ENCODE results near the gene FHAD1. TPM values are rescaled to one million over a fixed set of nuclear protein-coding genes. Genes with fewer than 3 reads are reported as not detected.

Gene FHAD1
- total RNA-seq, 2 experiments from 2014 or later = not detected

- Mint-ChIP-seq H3K27ac (no peak overlapping the region), H3K36me3 (ENCODE audit: low read depth) (no peaks in the 10 kb centered on the region), H3K4me3 (no peak overlapping the region), H3K9me3 (no peaks in the 10 kb centered on the region), H3K27me3 (peaks cover 3% of the 10 kb centered on the region), H3K4me1 (no peaks in the 10 kb centered on the region)
- CTCF ChIA-PET = interaction anchor here (1.5 kb wide), 1 partner anchor 74 kb away, joined by 3 read pairs; no protein-coding TSS in a partner anchor
- DNase-seq = no peak
- POLR2A ChIA-PET = no interaction called here
Observed at GRCh38 chr1:15311122-15311822, 64.2 kb downstream of the FHAD1 start.

- Mint-ChIP-seq H3K27me3 (peaks cover 3% of the 10 kb centered on the region), H3K4me3 (no peak overlapping the region), H3K4me1 (no peaks in the 10 kb centered on the region), H3K9me3 (no peaks in the 10 kb centered on the region), H3K36me3 (ENCODE audit: low read depth) (no peaks in the 10 kb centered on the region), H3K27ac (no peak overlapping the region)
- CTCF ChIA-PET = interaction anchor here (1.0 to 1.5 kb wide), 2 partner anchors 74 to 119 kb away, joined by 3 read pairs; no protein-coding TSS in a partner anchor
- POLR2A ChIA-PET = no interaction called here
- no peak for DNase-seq
Observed at GRCh38 chr1:15311880-15312279, 64.9 kb downstream of the FHAD1 start.

- H3K36me3 Mint-ChIP-seq (ENCODE audit: low read depth) = no peaks in the 10 kb centered on the region
Observed at GRCh38 chr1:15312626-15313411, 65.8 kb downstream of the FHAD1 start.

DNA sequence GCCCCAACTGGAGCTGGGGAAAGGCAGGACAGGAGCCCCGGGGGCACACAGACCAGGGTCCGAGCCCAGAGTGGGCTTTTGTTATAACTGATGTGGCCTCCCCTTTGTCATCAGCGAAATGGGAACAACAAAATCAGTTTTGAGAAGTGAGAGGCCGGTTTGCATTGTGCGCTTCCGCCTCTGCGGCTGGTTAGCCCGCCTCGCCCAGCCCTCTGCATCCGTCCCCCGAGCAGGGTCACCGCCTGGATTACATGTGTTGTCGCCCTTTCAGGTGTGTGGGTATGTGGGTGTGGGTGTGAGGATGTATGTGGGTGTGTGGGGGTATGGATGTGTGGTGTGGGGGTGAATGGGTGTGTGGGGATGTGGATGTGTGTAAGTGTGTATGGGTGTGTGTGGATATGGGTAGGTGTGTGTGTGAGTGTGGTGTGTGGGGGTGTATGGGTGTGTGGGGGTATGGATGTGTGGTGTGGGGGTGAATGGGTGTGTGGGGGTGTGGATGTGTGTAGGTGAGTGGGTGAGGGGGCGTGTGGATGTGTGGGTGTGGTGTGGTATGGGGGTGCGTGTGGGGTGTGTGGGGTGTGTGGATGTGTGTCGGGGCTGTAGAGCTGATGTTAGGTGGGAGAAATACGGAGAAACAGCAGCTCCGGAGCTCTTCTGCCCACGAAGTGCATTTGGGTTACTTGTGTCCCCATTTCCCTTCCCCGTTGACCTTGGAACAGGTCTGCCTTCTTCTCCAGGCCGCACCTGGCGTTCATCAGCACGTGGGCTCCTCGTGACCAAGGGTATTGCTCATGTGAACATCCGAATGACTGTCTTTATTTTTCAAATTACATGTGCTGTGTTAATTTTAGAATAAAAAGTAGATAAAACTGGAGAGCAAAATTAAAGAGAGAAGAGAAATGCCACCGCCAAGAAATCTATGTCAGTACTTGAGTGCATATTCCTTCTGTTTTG, 67.6 kb downstream of the FHAD1 start:
- H3K27ac Mint-ChIP-seq = no peak overlapping the region
- H3K36me3 Mint-ChIP-seq (ENCODE audit: low read depth) = no peaks in the 10 kb centered on the region
- peaks cover 6% of the 10 kb centered on the region for H3K27me3 Mint-ChIP-seq
- H3K4me3 Mint-ChIP-seq = no peak overlapping the region
- DNase-seq = no peak
- no peaks in the 10 kb centered on the region for H3K9me3 Mint-ChIP-seq
- no peaks in the 10 kb centered on the region for H3K4me1 Mint-ChIP-seq
- ChIA-PET CTCF (interaction anchor here (1.6 kb wide), 1 partner anchor 9 kb away, joined by 7 read pairs; no protein-coding TSS in a partner anchor), POLR2A (no interaction called here)

More at GRCh38 chr1:15312626-15313411, 65.8 kb downstream of the FHAD1 start:
- CTCF ChIA-PET = interaction anchor here (0.5 to 1.5 kb wide), 3 partner anchors 46 to 118 kb away, joined by 3 to 4 read pairs (median 3); no protein-coding TSS in a partner anchor
- Mint-ChIP-seq H3K9me3 (no peaks in the 10 kb centered on the region), H3K27ac (no peak overlapping the region), H3K4me3 (no peak overlapping the region), H3K27me3 (peaks cover 6% of the 10 kb centered on the region), H3K4me1 (no peaks in the 10 kb centered on the region)
- no peak for DNase-seq
- POLR2A ChIA-PET = no interaction called here

- CTCF ChIA-PET = no interaction called here
- Mint-ChIP-seq H3K27me3 (peaks cover 15% of the 10 kb centered on the region), H3K36me3 (ENCODE audit: low read depth) (no peaks in the 10 kb centered on the region)
Observed at GRCh38 chr1:15315815-15316214, 68.8 kb downstream of the FHAD1 start.

DNA sequence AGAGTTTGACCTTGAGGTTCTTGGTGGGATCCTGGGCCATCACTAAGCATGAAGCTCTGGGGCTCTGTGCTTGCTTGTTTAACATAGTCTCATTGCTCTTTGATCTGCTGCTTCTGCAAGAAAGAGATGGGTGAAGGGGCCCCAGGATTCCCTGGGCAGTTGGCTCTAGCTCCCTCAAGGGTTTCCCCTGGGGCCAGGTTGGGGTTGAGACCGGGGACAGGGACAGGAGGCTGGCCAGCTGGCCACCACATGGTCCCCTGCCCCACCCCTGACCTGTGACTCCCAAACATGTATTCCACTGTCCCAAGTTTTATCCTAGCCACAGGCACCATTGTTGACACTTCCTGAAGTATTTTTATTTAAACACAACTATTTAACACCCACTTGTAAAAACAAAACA, 69.5 kb downstream of the FHAD1 start:
- CTCF ChIA-PET = no interaction called here
- Mint-ChIP-seq H3K4me1 (no peaks in the 10 kb centered on the region), H3K27ac (no peak overlapping the region), H3K36me3 (ENCODE audit: low read depth) (no peaks in the 10 kb centered on the region), H3K27me3 (peaks cover 21% of the 10 kb centered on the region), H3K4me3 (no peak overlapping the region), H3K9me3 (peaks cover 10% of the 10 kb centered on the region)
- DNase-seq = no peak
- POLR2A ChIA-PET = no interaction called here

More at GRCh38 chr1:15315815-15316214, 68.8 kb downstream of the FHAD1 start:
- DNase-seq = no peak
- Mint-ChIP-seq H3K4me1 (no peaks in the 10 kb centered on the region), H3K9me3 (peaks cover 10% of the 10 kb centered on the region), H3K4me3 (no peak overlapping the region), H3K27ac (no peak overlapping the region)
- POLR2A ChIA-PET = no interaction called here

GRCh38 chr1:15320267-15320666, 73.2 kb downstream of the FHAD1 start:
- CTCF ChIA-PET = interaction anchor here (0.6 to 1.4 kb wide), 4 partner anchors 85 to 193 kb away, joined by 3 read pairs; no protein-coding TSS in a partner anchor
- Mint-ChIP-seq H3K27me3 (peaks cover 22% of the 10 kb centered on the region), H3K9me3 (peaks cover 10% of the 10 kb centered on the region), H3K4me3 (no peak overlapping the region), H3K27ac (no peak overlapping the region), H3K4me1 (peaks cover 3% of the 10 kb centered on the region), H3K36me3 (ENCODE audit: low read depth) (no peaks in the 10 kb centered on the region)
- POLR2A ChIA-PET = no interaction called here
- no peak for DNase-seq

DNA sequence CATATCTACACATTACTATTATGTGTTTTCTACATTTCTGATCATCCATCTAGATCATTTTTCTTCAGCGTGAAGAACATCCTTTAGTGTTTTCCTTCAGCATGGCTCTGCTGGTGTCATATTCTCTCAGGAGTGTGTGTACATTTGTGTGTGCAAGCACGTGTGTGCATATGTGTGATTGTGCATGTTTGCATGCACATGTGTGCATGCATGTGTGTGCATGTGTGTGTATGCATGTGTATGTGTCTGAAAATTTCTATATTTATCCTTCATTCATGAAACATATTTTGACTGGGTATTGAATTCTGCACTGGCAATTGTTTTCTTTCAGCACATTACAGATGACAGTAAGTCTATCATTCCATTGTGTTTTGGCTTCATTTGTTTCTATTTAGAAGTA, 74.6 kb downstream of the FHAD1 start:
- POLR2A ChIA-PET = no interaction called here
- H3K27ac Mint-ChIP-seq = no peak overlapping the region

GRCh38 chr1:15322648-15323350, 75.8 kb downstream of the FHAD1 start:
- POLR2A ChIA-PET = no interaction called here
- peaks cover 10% of the 10 kb centered on the region for H3K9me3 Mint-ChIP-seq
- H3K27me3 Mint-ChIP-seq = peaks cover 19% of the 10 kb centered on the region
- no peak overlapping the region for H3K27ac Mint-ChIP-seq
- no peak overlapping the region for H3K4me3 Mint-ChIP-seq
- CTCF ChIA-PET = interaction anchor here (0.6 to 2.7 kb wide), 12 partner anchors 9 to 232 kb away, joined by 3 to 19 read pairs (median 6); partner anchors contain the start of gene CTRC
- no peaks in the 10 kb centered on the region for H3K36me3 Mint-ChIP-seq (ENCODE audit: low read depth)
- H3K4me1 Mint-ChIP-seq = peaks cover 3% of the 10 kb centered on the region
- DNase-seq = no peak

More for the DNA sequence above, 74.6 kb downstream of the FHAD1 start:
- Mint-ChIP-seq H3K4me1 (peaks cover 3% of the 10 kb centered on the region), H3K9me3 (peaks cover 10% of the 10 kb centered on the region), H3K4me3 (no peak overlapping the region), H3K36me3 (ENCODE audit: low read depth) (no peaks in the 10 kb centered on the region), H3K27me3 (peaks cover 22% of the 10 kb centered on the region)
- no peak for DNase-seq
- CTCF ChIA-PET = interaction anchor here (0.6 kb wide), 1 partner anchor 80 kb away, joined by 3 read pairs; no protein-coding TSS in a partner anchor

DNA sequence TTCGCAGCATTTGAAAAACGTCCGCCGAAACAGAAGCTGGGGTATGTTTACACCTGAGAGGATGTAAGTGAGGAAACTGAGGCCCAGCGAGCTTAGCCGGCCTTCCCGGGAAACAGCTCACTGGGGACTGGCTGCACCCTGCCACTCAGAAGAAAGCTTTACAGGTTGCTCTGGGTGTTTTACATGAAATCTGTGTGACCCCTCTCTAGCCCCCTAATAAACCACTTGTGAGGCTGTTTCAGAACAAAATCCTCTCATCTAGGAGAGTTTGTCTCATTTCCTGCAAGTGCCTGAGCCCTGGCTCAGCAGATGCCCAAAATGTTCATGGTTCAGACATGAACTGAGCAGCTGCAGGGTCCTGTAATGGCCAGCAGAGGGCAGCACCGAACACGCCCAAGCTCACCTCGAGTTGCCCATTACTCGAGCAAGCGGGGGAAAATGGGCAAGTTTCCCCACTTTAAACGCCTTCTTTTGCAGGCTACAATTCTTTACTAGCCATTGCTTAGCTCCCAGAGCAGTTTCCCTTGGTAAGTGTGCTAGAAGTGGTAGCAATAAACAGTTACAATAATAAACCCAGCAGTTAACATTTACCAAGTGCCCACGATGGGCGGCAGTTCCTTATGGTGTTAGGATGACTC, 76.4 kb downstream of the FHAD1 start:
- peak; percentile 76 for DNase-seq
- Mint-ChIP-seq H3K9me3 (peaks cover 10% of the 10 kb centered on the region), H3K27me3 (peaks cover 19% of the 10 kb centered on the region), H3K4me3 (no peak overlapping the region), H3K36me3 (ENCODE audit: low read depth) (no peaks in the 10 kb centered on the region), H3K27ac (no peak overlapping the region), H3K4me1 (peaks cover 3% of the 10 kb centered on the region)
- ChIA-PET CTCF (interaction anchor here (0.5 to 2.7 kb wide), 14 partner anchors 9 to 195 kb away, joined by 3 to 19 read pairs (median 5); partner anchors contain the start of gene CTRC), POLR2A (no interaction called here)

DNA sequence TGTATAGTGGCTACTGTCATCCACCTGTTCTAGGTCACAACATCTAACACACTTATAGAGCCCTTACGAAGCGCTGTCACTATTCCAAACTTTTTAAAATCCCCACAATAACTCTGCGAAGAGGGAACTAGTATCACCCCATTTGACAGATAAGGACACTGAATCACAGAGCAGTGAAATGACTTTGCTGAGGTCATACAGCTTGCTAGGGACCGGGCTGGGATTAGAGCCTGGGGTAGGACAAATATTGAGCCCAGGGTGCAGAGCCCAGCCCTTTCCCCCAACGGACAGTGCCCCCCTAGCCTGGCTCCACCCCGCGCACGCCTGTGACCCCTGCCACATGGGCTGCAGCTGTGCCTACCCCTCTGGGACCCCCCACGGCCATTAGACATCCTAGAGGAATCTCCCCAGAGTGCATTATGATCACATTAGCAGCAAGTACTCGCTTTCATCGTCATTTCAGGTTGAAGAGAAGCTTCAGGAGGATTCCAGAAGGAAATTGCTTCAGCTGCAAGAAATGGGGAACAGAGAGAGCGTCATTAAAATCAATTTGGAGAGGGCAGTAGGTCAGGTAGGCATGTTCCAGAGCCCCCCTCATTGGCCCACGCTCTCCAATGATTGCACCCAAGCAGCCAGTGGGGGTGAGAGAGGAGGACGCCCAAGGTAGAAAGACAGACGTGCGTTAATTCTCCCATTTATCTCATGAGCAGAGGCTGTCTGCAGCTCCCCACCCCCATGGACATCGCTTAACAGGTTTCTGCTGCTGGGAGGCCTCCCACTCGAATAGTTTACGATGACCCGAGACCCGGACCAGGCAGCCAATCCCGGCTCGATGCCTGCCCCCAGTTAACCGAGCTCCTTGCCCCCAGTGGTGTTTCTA, 77.2 kb downstream of the FHAD1 start:
- Mint-ChIP-seq H3K36me3 (ENCODE audit: low read depth) (no peaks in the 10 kb centered on the region), H3K27me3 (peaks cover 19% of the 10 kb centered on the region), H3K4me3 (no peak overlapping the region), H3K9me3 (peaks cover 10% of the 10 kb centered on the region), H3K4me1 (peaks cover 3% of the 10 kb centered on the region), H3K27ac (no peak overlapping the region)
- DNase-seq = no peak
- POLR2A ChIA-PET = no interaction called here
- CTCF ChIA-PET = interaction anchor here (0.5 to 2.7 kb wide), 15 partner anchors 9 to 196 kb away, joined by 3 to 19 read pairs (median 4); partner anchors contain the start of gene CTRC

Measured in activated CD4-positive, alpha-beta T cell treated with anti-CD3 and anti-CD28 coated beads, Interleukin-2, amount 10 ng/mL, durations not matched to agents 7 days and 5 days (primary cell).